Neuronal stem cell (in vitro differentiated cells): ENCODE measurements around the gene FAM107B.

Experiments used
- DNase-seq: peaks from one replicate; pipeline ENCODE4 v3.0.0-alpha.2; 2013; ENCODE audit warnings: low spot score
- H2AFZ ChIP-seq: one replicate; pipeline ENCODE4 v1.6.1; 2013; ENCODE audit warnings: mild to moderate bottlenecking, low read length, inconsistent platforms
- H2AK5ac ChIP-seq: 2 replicates; pipeline ENCODE4 v1.6.1; 2013; ENCODE audit warnings: low read depth, mild to moderate bottlenecking, inconsistent platforms, low read length, moderate library complexity, mixed read lengths
- H2BK120ac ChIP-seq: 2 replicates; pipeline ENCODE4 v1.6.1; 2013; ENCODE audit warnings: low read depth, mild to moderate bottlenecking, inconsistent platforms, low read length, moderate library complexity, mixed read lengths
- H2BK12ac ChIP-seq: one replicate; pipeline ENCODE4 v1.6.1; 2013; ENCODE audit warnings: low read length, inconsistent platforms
- H2BK15ac ChIP-seq: 2 replicates; pipeline ENCODE4 v1.6.1; 2013; ENCODE audit warnings: mild to moderate bottlenecking, low read length, inconsistent platforms, mixed read lengths
- H2BK5ac ChIP-seq: one replicate; pipeline ENCODE4 v1.6.1; 2013; ENCODE audit warnings: inconsistent platforms, mild to moderate bottlenecking, low read length, moderate library complexity
- H3K14ac ChIP-seq: one replicate; pipeline ENCODE4 v1.6.1; 2013; ENCODE audit warnings: low read length, inconsistent platforms
- H3K18ac ChIP-seq: 2 replicates; pipeline ENCODE4 v1.6.1; 2013; ENCODE audit warnings: low read length, inconsistent platforms
- H3K23ac ChIP-seq: 2 replicates; pipeline ENCODE4 v1.6.1; 2013; ENCODE audit warnings: low read depth, mild to moderate bottlenecking, mixed read lengths, low read length, inconsistent platforms; ENCODE audit not compliant: poor library complexity
- H3K27ac ChIP-seq: replicated peaks from 3 replicates; pipeline ENCODE4 v1.5.1; 2013; ENCODE audit warnings: low read length, inconsistent platforms
- H3K27me3 ChIP-seq, 3 experiments: 2 replicates each; pipeline ENCODE4 v1.6.1; 2013; ENCODE audit warnings: low read length in 3 of 3, mild to moderate bottlenecking in 2 of 3, inconsistent platforms in 1 of 3, low read depth in 1 of 3, mixed read lengths in 1 of 3, moderate library complexity in 1 of 3; ENCODE audit not compliant: control insufficient read depth in 3 of 3, insufficient read depth in 3 of 3
- H3K36me3 ChIP-seq, 2 donors: replicated peaks in 1 of 2; 2 replicates each; pipeline ENCODE4 v1.6.1; 2013; ENCODE audit warnings: low read length in 2 of 2; ENCODE audit not compliant: control insufficient read depth in 2 of 2, insufficient read depth in 2 of 2
- H3K4ac ChIP-seq: 2 replicates; pipeline ENCODE4 v1.6.1; 2013; ENCODE audit warnings: inconsistent platforms, mild to moderate bottlenecking, low read length, moderate library complexity
- H3K4me1 ChIP-seq, 2 donors: 1 replicate in 1 of 2; 2 replicates in 1 of 2; pipeline ENCODE4 v1.6.1; 2013; ENCODE audit warnings: low read length in 2 of 2, low read depth in 1 of 2; ENCODE audit not compliant: control insufficient read depth in 2 of 2, insufficient read depth in 1 of 2
- H3K4me2 ChIP-seq: one replicate; pipeline ENCODE4 v1.6.1; 2013; ENCODE audit warnings: mild to moderate bottlenecking, low read length, inconsistent platforms; ENCODE audit not compliant: insufficient read depth, poor library complexity, severe bottlenecking
- H3K4me3 ChIP-seq, 2 donors: 2 replicates each; pipeline ENCODE4 v1.5.1; 2013; ENCODE audit warnings: low read length in 2 of 2, mild to moderate bottlenecking in 2 of 2, inconsistent platforms in 1 of 2, moderate library complexity in 1 of 2
- H3K79me1 ChIP-seq: one replicate; pipeline ENCODE4 v1.6.1; 2013; ENCODE audit warnings: low read depth, mild to moderate bottlenecking, inconsistent platforms, low read length, moderate library complexity
- H3K9ac ChIP-seq: one replicate; pipeline ENCODE4 v1.6.1; 2013; ENCODE audit warnings: mild to moderate bottlenecking, low read depth, low read length, inconsistent platforms; ENCODE audit not compliant: poor library complexity
- H3K9me3 ChIP-seq, 2 donors: replicated peaks in 1 of 2; 2 replicates each; pipeline versions ENCODE3 to v1.6.1; 2013; ENCODE audit warnings: low read length in 2 of 2, mild to moderate bottlenecking in 2 of 2, inconsistent platforms in 1 of 2, low read depth in 1 of 2, mixed read lengths in 1 of 2, moderate library complexity in 1 of 2; ENCODE audit not compliant: control insufficient read depth in 2 of 2, insufficient read depth in 1 of 2
- H4K8ac ChIP-seq: one replicate; pipeline ENCODE4 v1.6.1; 2013; ENCODE audit warnings: low read depth, mild to moderate bottlenecking, inconsistent platforms, low read length, moderate library complexity
- H4K91ac ChIP-seq: one replicate; pipeline ENCODE4 v1.6.1; 2013; ENCODE audit warnings: low read length, low read depth, mild to moderate bottlenecking, inconsistent platforms; ENCODE audit not compliant: poor library complexity
- WGBS, 2 donors: extraction: QIAGEN DNeasy Blood & Tissue Kit; methylation state at CpG; one replicate each; pipeline ENCODE4 v1.1.7; 2013; ENCODE audit warnings: missing lambda C conversion rate in 2 of 2, mixed read lengths in 1 of 2; ENCODE audit not compliant: insufficient read length in 2 of 2, insufficient replicate concordance in 1 of 2; ENCODE audit errors: extremely low coverage in 2 of 2; 5-methylcytosine and 5-hydroxymethylcytosine counted together

FAM107B gene

DNA sequence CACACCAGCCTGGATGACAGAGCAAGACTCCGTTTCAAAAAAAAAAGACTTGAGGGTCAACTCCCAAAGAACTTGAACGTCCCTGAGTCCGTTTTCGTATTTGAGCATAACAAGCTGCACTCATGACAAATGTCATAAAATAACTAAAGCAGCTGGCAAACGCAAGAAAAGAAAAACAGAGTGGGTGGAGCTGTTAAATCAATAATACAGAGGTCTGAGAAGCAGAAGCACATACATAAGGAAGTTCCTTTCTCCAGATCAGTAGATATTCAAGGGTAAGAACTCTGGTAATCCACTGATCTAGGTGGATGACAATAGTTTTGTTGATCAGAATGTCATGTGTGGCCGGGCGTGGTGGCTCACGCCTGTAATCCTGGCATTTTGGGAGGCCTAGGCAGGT, 150.1 kb downstream of the FAM107B start:
- Histone ChIP-seq H4K91ac (no peak overlapping the region), H2BK5ac (no peak overlapping the region), H3K14ac (no peak overlapping the region), H3K27ac (no peak overlapping the region), H3K9ac (no peak overlapping the region), H2BK120ac (no peak overlapping the region), H3K27me3 (no peaks in the 10 kb centered on the region), H2BK15ac (no peak overlapping the region), H2AFZ (no peak overlapping the region), H3K4me2 (no peak overlapping the region), H3K36me3 (no peaks in the 10 kb centered on the region), H3K23ac (no peak overlapping the region), H2AK5ac (no peak overlapping the region), H3K79me1 (no peaks in the 10 kb centered on the region), H4K8ac (no peak overlapping the region), H2BK12ac (no peak overlapping the region), H3K4me1 (peaks cover 7 to 11% of the 10 kb centered on the region in 2 donors), H3K4me3 (no peak overlapping the region), H3K9me3 (no peaks in the 10 kb centered on the region), H3K18ac (no peak overlapping the region), H3K4ac (no peak overlapping the region)
- whole genome bisulfite sequencing, 2 donors: no CpG with 5 or more reads among the region's 8 CpGs
- no peak for DNase-seq

DNA sequence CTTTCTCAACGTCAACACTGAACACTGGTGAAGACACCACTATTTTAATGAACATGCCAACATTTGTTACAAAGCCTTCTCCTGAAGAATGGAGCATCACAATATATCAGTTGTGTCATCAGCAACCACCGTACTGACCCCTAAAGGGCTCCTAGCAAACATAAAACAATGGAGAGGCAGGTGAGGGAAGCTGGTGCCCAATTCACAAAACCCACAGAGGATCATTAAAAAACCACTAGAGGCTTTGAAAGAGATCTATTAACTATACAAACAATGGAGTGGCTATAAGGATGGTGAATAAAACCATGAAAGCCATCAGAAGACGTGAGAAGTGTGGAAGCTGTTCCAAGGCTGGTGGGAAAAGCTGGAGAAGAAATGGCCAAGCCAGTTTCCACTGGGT, 150.8 kb downstream of the FAM107B start:
- Histone ChIP-seq H2BK12ac (no peak overlapping the region), H2AFZ (no peak overlapping the region), H3K18ac (no peak overlapping the region), H3K79me1 (no peaks in the 10 kb centered on the region), H4K91ac (no peak overlapping the region), H3K4me2 (no peak overlapping the region), H2BK120ac (no peak overlapping the region), H3K4ac (no peak overlapping the region), H3K9ac (no peak overlapping the region), H2BK15ac (no peak overlapping the region), H3K27ac (no peak overlapping the region), H3K27me3 (no peaks in the 10 kb centered on the region), H2BK5ac (no peak overlapping the region), H3K4me3 (no peak overlapping the region), H2AK5ac (no peak overlapping the region), H4K8ac (no peak overlapping the region), H3K4me1 (peaks cover 7 to 11% of the 10 kb centered on the region in 2 donors), H3K23ac (no peak overlapping the region), H3K9me3 (no peaks in the 10 kb centered on the region), H3K14ac (no peak overlapping the region), H3K36me3 (no peaks in the 10 kb centered on the region)
- no CpG with 5 or more reads among the region's 3 CpGs for WGBS, 2 donors
- DNase-seq: no peak

DNA sequence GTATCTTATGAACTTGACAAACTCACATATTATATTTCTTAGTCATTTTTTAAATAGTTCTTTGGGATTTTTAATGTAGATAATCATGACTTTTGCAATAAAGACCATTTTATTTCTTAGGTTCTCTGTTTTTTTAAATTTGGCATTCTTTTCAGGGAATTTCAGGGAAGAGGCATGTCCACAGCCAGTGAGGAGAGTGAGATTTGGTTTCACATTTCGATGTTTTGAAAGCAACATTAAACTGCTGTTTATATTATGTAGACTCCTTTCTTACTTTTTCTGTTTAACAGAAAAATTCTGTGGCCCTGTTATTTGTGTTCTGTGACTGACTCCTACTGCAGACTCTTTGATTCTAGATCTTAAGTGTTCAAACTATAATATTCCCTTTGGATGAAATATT, 153.7 kb downstream of the FAM107B start:
- Histone ChIP-seq H2AFZ (no peak overlapping the region), H3K4me1 (peaks cover 7 to 12% of the 10 kb centered on the region in 2 donors), H2AK5ac (no peak overlapping the region), H3K27me3 (no peaks in the 10 kb centered on the region), H3K4ac (no peak overlapping the region), H2BK15ac (no peak overlapping the region), H2BK12ac (no peak overlapping the region), H2BK120ac (no peak overlapping the region), H3K4me3 (no peak overlapping the region), H3K23ac (no peak overlapping the region), H4K91ac (no peak overlapping the region), H2BK5ac (no peak overlapping the region), H3K27ac (no peak overlapping the region), H3K36me3 (no peaks in the 10 kb centered on the region), H3K18ac (no peak overlapping the region), H3K9me3 (no peaks in the 10 kb centered on the region), H3K4me2 (no peak overlapping the region), H3K79me1 (no peaks in the 10 kb centered on the region), H3K9ac (no peak overlapping the region), H3K14ac (no peak overlapping the region), H4K8ac (no peak overlapping the region)
- WGBS, 2 donors: no CpG with 5 or more reads among the region's 1 CpG
- DNase-seq: no peak

DNA sequence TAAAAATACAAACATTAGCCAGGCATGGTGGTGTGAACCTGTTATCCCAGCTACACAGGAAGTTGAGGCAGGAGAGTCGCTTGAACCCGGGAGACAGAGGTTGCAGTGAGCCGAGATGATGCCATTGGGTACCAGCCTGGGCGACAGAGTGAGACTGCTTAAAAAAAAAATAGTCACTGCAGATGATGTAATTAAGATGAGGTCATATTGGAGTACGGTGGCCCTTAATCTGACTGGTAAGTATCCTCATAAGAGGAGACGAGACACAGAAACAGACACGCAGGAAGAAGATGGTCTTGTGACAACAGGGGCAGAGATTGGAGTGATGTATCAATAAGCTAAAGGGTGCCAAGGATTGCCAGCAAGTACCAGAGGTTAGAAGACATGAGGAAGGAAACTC, 156.0 kb downstream of the FAM107B start:
- peaks cover 0 to 4% of the 10 kb centered on the region in 2 donors for H3K4me1 ChIP-seq
- H3K18ac ChIP-seq: no peak overlapping the region
- no peaks in the 10 kb centered on the region for H3K27me3 ChIP-seq
- H3K36me3 ChIP-seq: no peaks in the 10 kb centered on the region
- H2BK15ac ChIP-seq: no peak overlapping the region
- H3K4me3 ChIP-seq: no peak overlapping the region
- H3K79me1 ChIP-seq: no peaks in the 10 kb centered on the region
- H3K27ac ChIP-seq: no peak overlapping the region
- no peak overlapping the region for H4K91ac ChIP-seq
- H2BK12ac ChIP-seq: no peak overlapping the region
- no peak overlapping the region for H4K8ac ChIP-seq
- H2BK120ac ChIP-seq: no peak overlapping the region
- H3K9ac ChIP-seq: no peak overlapping the region
- H2AK5ac ChIP-seq: no peak overlapping the region
- no peak overlapping the region for H2AFZ ChIP-seq
- no peak overlapping the region for H3K4ac ChIP-seq
- no peaks in the 10 kb centered on the region for H3K9me3 ChIP-seq
- no peak overlapping the region for H2BK5ac ChIP-seq
- no peak for DNase-seq
- no CpG with 5 or more reads among the region's 7 CpGs for WGBS, 2 donors
- H3K23ac ChIP-seq: no peak overlapping the region
- no peak overlapping the region for H3K4me2 ChIP-seq
- no peak overlapping the region for H3K14ac ChIP-seq
